HepG2 (cell line): ENCODE results near the gene TBC1D14. TPM values are rescaled to one million over a fixed set of nuclear protein-coding genes. Genes with fewer than 3 reads are reported as not detected.

Experiments used
- ATAC-seq: fragments of 200-7000 bp; cut with Tn5 transposase; 3 replicates; pipeline ENCODE4 v1.9.1; 2020; ENCODE audit warnings: mild to moderate bottlenecking, moderate library complexity
- BruUV-seq: library from RNA; stranded (reverse); fragments of 400-500 nt; replicated peaks from 2 replicates; lab custom pipeline; 2021; lab: Mats Ljungman, UMichigan
- CTCF ChIA-PET: fragments of 300-600 bp; formaldehyde crosslinking; extraction: SDS; loops from one replicate; lab custom pipeline; 2021; ENCODE audit warnings: low total read pairs, inconsistent platforms, low intra/inter-chr PET ratio; lab: Yijun Ruan, JAX
- POLR2A ChIA-PET: fragments of 350-600 bp; sonication (Branson Sonifier 250); formaldehyde crosslinking; loops from one replicate; lab custom pipeline; 2020; ENCODE audit warnings: antibody characterized with exemption, inconsistent platforms; lab: Yijun Ruan, JAX
- DNase-seq: peaks from one replicate; pipeline ENCODE4 v3.0.0-alpha.2; 2015; ENCODE audit warnings: low spot score
- FAIRE-seq: peaks from 3 replicates; lab custom pipeline; 2011; peaks lifted over from hg19 to GRCh38; lab: Jason Lieb, UNC
- H2AFZ ChIP-seq: one replicate; pipeline ENCODE4 v1.6.1; 2011; ENCODE audit warnings: low read length, inconsistent platforms
- H3K27ac ChIP-seq: fragments of 300-600 bp; 3 replicates; pipeline ENCODE4 v1.8.0; 2011; ENCODE audit warnings: mixed run types, mild to moderate bottlenecking, mixed read lengths, low read length, inconsistent platforms; ENCODE audit not compliant: insufficient read depth; ENCODE audit errors: extremely low read length
- H3K27me3 ChIP-seq, 2 experiments: fragments of 200-600 bp in 1 of 2; 2 replicates in 1 of 2; 3 replicates in 1 of 2; pipeline versions ENCODE4 v1.6.0 to v1.8.0; 2011; ENCODE audit warnings: low read length in 2 of 2, mild to moderate bottlenecking in 2 of 2, moderate library complexity in 2 of 2, inconsistent platforms in 1 of 2; ENCODE audit not compliant: insufficient read depth in 2 of 2, control insufficient read depth in 1 of 2
- H3K36me3 ChIP-seq, 2 experiments: fragments of 200-600 bp in 1 of 2; replicated peaks in 1 of 2; 2 replicates in 1 of 2; 3 replicates in 1 of 2; pipeline versions ENCODE4 v1.5.1 to v1.8.0; 2011; ENCODE audit warnings: low read length in 2 of 2, inconsistent platforms in 1 of 2; ENCODE audit not compliant: insufficient read depth in 2 of 2, control insufficient read depth in 1 of 2
- H3K4me1 ChIP-seq: 2 replicates; pipeline ENCODE4 v1.5.1; 2012; ENCODE audit warnings: low read length, inconsistent platforms; ENCODE audit not compliant: insufficient read depth
- H3K4me2 ChIP-seq: 2 replicates; pipeline ENCODE4 v1.6.0; 2011; ENCODE audit warnings: low read depth, low read length, inconsistent platforms
- H3K4me3 ChIP-seq, 3 experiments: fragments of 200-600 bp in 1 of 3; sonication (generic), shearing (Covaris generic) in 1 of 3; replicated peaks in 1 of 3; 2 replicates each; pipeline ENCODE4 v1.5.1; 2011 to 2016; ENCODE audit warnings: low read length in 3 of 3, inconsistent platforms in 2 of 3, low read depth in 2 of 3, mild to moderate bottlenecking in 2 of 3, control low read depth in 1 of 3, mixed read lengths in 1 of 3; ENCODE audit not compliant: insufficient read depth in 1 of 3
- H3K79me2 ChIP-seq: one replicate; pipeline ENCODE4 v1.6.1; 2011; ENCODE audit warnings: low read length, inconsistent platforms; ENCODE audit not compliant: insufficient read depth
- H3K9ac ChIP-seq: 2 replicates; pipeline ENCODE4 v1.6.0; 2011; ENCODE audit warnings: mild to moderate bottlenecking, low read depth, low read length, inconsistent platforms; ENCODE audit not compliant: insufficient read depth
- H3K9me3 ChIP-seq: 2 replicates; pipeline ENCODE4 v1.5.1; 2012; ENCODE audit warnings: mild to moderate bottlenecking, low read length
- H4K20me1 ChIP-seq: 2 replicates; pipeline ENCODE4 v1.6.0; 2011; ENCODE audit warnings: inconsistent platforms, mild to moderate bottlenecking, low read length, moderate library complexity; ENCODE audit not compliant: insufficient read depth
- ARNT ChIP-seq: fragments of 450-650 bp; IDR thresholded peaks from 2 replicates; pipeline ENCODE4 v1.6.1; 2017
- CHD4 ChIP-seq: fragments of 200-600 bp; sonication (generic); IDR thresholded peaks from 2 replicates; pipeline ENCODE4 v1.7.0; 2017; ENCODE audit warnings: mild to moderate bottlenecking, low read length, borderline replicate concordance
- GZF1 ChIP-seq: sonication (generic); formaldehyde crosslinking; IDR thresholded peaks from 2 replicates; pipeline ENCODE4 v1.5.1; 2020; ENCODE audit warnings: mild to moderate bottlenecking, missing genetic modification reagents
- KDM1A ChIP-seq: IDR thresholded peaks from 2 replicates; pipeline ENCODE4 v1.6.1; 2016; ENCODE audit warnings: missing compliant biosample characterization
- MEIS2 ChIP-seq: sonication (generic); formaldehyde crosslinking; IDR thresholded peaks from 2 replicates; pipeline ENCODE4 v1.9.0; 2021; ENCODE audit warnings: mild to moderate bottlenecking, missing genetic modification reagents
- ONECUT2 ChIP-seq: sonication (generic); formaldehyde crosslinking; IDR thresholded peaks from 2 replicates; pipeline ENCODE4 v1.4.0; 2020; ENCODE audit warnings: missing genetic modification reagents
- TCF7L2 ChIP-seq: IDR thresholded peaks from 2 replicates; pipeline ENCODE4 v1.6.1; 2011; ENCODE audit warnings: mild to moderate bottlenecking, low read depth, low read length, moderate library complexity
- YY1 ChIP-seq: IDR thresholded peaks from 2 replicates; pipeline ENCODE4 v1.6.1; 2011; ENCODE audit warnings: low read length, low read depth, moderate library complexity, mild to moderate bottlenecking; ENCODE audit not compliant: insufficient read depth, insufficient replicate concordance
- ZFP36 ChIP-seq: fragments of 150-350 bp; IDR thresholded peaks from 2 replicates; pipeline ENCODE4 v1.6.1; 2018; ENCODE audit warnings: borderline replicate concordance, low read length, low read depth; ENCODE audit not compliant: partially characterized antibody
- ZNF629 ChIP-seq: sonication (generic); formaldehyde crosslinking; conservative IDR thresholded peaks from 2 replicates; pipeline ENCODE4 v1.5.0; 2020; ENCODE audit warnings: missing genetic modification reagents
- WGBS: methylation state at CpG from one replicate; pipeline ENCODE4 v1.1.6; 2017; ENCODE audit warnings: low lambda C conversion rate; 5-methylcytosine and 5-hydroxymethylcytosine counted together
- in situ Hi-C: cut with HindIII; loops from 2 replicates; pipeline ENCODE4 v1.10.0; 2017; ENCODE audit warnings: low pct_unique_long_range_greater_than_20kb; ENCODE audit not compliant: extremely low pct_ligation_motif_present
- intact Hi-C: fragments of 100-400 bp; cut with micrococcal nuclease; formaldehyde crosslinking; loops from one replicate; pipeline ENCODE4 v1.10.0; 2022; ENCODE audit not compliant: unreplicated experiment
- polyA plus RNA-seq, 8 experiments: library from polyadenylated mRNA; depleted of rRNA in 3 of 8; stranded (reverse) in 7 of 8; unstranded in 1 of 8; fragments of >200 nt; fragmentation: Illumina TruSeq in 4 of 8; extraction: Trizol in 4 of 8; gene quantifications; 2 replicates each; pipeline versions ENCODE4 v1.2.1 to v1.2.3, GENCODE V29; 2011 to 2016; ENCODE audit warnings: low read depth in 4 of 8, missing spikeins in 1 of 8, mixed read lengths in 1 of 8; ENCODE audit not compliant: insufficient read depth in 1 of 8
- total RNA-seq, 5 experiments: library from RNA; depleted of rRNA; stranded (reverse); fragments of >200 nt; fragmentation: Illumina TruSeq; extraction: Trizol; gene quantifications; 2 replicates each; pipeline ENCODE4 v1.2.3, GENCODE V29; 2016; ENCODE audit warnings: low read depth in 1 of 5
- TF ChIP-seq, protein P1 (sequence below): sonication (generic); formaldehyde crosslinking; IDR thresholded peaks from 2 replicates; pipeline ENCODE4 v1.4.0; 2020; ENCODE audit warnings: missing genetic modification reagents, low read depth, mild to moderate bottlenecking, borderline replicate concordance
- TF ChIP-seq, protein P2 (sequence below): sonication (generic); formaldehyde crosslinking; conservative IDR thresholded peaks from 2 replicates; pipeline ENCODE4 v1.4.0; 2020; ENCODE audit warnings: mild to moderate bottlenecking, missing genetic modification reagents, moderate library complexity
- TF ChIP-seq, protein P3 (sequence below): sonication (generic); formaldehyde crosslinking; IDR thresholded peaks from 2 replicates; pipeline ENCODE4 v1.4.0; 2020; ENCODE audit warnings: mild to moderate bottlenecking, missing genetic modification reagents

The TBC1D14 gene
- total and polyA plus RNA-seq, 2 of the 13 experiments (the other 11 are each of a cell fraction or from before 2014, with no cell fraction given) = 29.5 to 46.5 TPM

DNA sequence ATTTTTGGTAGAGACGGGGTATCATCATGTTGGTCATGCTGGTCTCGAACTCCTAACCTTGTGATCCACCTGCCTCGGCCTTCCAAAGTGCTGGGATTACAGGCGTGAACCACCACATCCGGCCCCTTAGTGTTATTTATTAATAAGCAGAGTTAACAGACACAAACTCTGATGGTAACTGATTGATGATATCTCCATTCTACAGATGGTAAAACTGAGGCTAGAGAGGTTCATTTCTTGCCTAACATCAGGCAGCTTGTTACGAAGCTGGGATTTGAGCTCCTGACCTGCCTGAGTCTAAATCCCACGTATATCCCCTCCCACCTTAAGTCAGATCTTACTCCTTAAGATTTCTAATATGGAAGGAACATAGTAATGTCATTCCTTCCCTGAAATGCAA, 36.9 kb downstream of the TBC1D14 start:
- no peaks in the 10 kb centered on the region for H3K27me3 ChIP-seq
- 98% methylated on average over 7 of the region's 7 CpGs for WGBS
- ChIA-PET POLR2A (interaction anchor here (1.6 kb wide), 1 partner anchor 11 kb away, joined by 7 read pairs; no protein-coding TSS in a partner anchor), CTCF (no interaction called here)
- FAIRE-seq = no peak
- H3K9me3 ChIP-seq = 0 out of 2 replicates have a peak, but pooled peaks cover 3% of the 10 kb centered on the region
- intact Hi-C loops = loop anchor here (5.0 kb wide), 1 partner anchor 34 kb away; no protein-coding TSS in a partner anchor
- no peak overlapping the region for H3K4me3 ChIP-seq
- H3K9ac ChIP-seq = no peak overlapping the region
- no peak for ATAC-seq
- H3K4me1 ChIP-seq = peaks cover 39% of the 10 kb centered on the region
- no peaks in the 10 kb centered on the region for H4K20me1 ChIP-seq
- H2AFZ ChIP-seq = no peak overlapping the region
- DNase-seq = no peak
- peaks cover 79% of the 10 kb centered on the region for H3K79me2 ChIP-seq
- in situ Hi-C loops = no loop called here
- peaks cover 2 to 6% of the 10 kb centered on the region in 2 experiments; a peak in 3 of 5 replicates for H3K36me3 ChIP-seq
- peak overlapping the region; percentile 27 for H3K27ac ChIP-seq
- BruUV-seq = no TSS peak
- no peak overlapping the region for H3K4me2 ChIP-seq
- TF ChIP-seq ARNT (no peak), TCF7L2 (no peak), KDM1A (CRISPR knock-in tag) (no peak), ONECUT2 (CRISPR knock-in tag) (no peak), CHD4 (0 out of 2 replicates have a peak, but pooled peaks have one; percentile 22), ZFP36 (no peak), YY1 (no peak), GZF1 (CRISPR knock-in tag) (no peak), MEIS2 (CRISPR knock-in tag) (no peak), ZNF629 (CRISPR knock-in tag) (peak; percentile 95)
- TF ChIP-seq, protein P1, sequence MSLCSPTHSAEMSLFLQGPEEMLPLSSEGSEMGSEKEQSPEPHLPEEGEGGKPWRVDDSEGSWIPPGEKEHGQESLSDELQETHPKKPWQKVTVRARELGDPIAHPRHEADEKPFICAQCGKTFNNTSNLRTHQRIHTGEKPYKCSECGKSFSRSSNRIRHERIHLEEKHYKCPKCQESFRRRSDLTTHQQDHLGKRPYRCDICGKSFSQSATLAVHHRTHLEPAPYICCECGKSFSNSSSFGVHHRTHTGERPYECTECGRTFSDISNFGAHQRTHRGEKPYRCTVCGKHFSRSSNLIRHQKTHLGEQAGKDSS = no peak
- TF ChIP-seq, protein P2, sequence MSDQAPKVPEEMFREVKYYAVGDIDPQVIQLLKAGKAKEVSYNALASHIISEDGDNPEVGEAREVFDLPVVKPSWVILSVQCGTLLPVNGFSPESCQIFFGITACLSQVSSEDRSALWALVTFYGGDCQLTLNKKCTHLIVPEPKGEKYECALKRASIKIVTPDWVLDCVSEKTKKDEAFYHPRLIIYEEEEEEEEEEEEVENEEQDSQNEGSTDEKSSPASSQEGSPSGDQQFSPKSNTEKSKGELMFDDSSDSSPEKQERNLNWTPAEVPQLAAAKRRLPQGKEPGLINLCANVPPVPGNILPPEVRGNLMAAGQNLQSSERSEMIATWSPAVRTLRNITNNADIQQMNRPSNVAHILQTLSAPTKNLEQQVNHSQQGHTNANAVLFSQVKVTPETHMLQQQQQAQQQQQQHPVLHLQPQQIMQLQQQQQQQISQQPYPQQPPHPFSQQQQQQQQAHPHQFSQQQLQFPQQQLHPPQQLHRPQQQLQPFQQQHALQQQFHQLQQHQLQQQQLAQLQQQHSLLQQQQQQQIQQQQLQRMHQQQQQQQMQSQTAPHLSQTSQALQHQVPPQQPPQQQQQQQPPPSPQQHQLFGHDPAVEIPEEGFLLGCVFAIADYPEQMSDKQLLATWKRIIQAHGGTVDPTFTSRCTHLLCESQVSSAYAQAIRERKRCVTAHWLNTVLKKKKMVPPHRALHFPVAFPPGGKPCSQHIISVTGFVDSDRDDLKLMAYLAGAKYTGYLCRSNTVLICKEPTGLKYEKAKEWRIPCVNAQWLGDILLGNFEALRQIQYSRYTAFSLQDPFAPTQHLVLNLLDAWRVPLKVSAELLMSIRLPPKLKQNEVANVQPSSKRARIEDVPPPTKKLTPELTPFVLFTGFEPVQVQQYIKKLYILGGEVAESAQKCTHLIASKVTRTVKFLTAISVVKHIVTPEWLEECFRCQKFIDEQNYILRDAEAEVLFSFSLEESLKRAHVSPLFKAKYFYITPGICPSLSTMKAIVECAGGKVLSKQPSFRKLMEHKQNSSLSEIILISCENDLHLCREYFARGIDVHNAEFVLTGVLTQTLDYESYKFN (CRISPR knock-in tag) = no peak
- TF ChIP-seq, protein P3, sequence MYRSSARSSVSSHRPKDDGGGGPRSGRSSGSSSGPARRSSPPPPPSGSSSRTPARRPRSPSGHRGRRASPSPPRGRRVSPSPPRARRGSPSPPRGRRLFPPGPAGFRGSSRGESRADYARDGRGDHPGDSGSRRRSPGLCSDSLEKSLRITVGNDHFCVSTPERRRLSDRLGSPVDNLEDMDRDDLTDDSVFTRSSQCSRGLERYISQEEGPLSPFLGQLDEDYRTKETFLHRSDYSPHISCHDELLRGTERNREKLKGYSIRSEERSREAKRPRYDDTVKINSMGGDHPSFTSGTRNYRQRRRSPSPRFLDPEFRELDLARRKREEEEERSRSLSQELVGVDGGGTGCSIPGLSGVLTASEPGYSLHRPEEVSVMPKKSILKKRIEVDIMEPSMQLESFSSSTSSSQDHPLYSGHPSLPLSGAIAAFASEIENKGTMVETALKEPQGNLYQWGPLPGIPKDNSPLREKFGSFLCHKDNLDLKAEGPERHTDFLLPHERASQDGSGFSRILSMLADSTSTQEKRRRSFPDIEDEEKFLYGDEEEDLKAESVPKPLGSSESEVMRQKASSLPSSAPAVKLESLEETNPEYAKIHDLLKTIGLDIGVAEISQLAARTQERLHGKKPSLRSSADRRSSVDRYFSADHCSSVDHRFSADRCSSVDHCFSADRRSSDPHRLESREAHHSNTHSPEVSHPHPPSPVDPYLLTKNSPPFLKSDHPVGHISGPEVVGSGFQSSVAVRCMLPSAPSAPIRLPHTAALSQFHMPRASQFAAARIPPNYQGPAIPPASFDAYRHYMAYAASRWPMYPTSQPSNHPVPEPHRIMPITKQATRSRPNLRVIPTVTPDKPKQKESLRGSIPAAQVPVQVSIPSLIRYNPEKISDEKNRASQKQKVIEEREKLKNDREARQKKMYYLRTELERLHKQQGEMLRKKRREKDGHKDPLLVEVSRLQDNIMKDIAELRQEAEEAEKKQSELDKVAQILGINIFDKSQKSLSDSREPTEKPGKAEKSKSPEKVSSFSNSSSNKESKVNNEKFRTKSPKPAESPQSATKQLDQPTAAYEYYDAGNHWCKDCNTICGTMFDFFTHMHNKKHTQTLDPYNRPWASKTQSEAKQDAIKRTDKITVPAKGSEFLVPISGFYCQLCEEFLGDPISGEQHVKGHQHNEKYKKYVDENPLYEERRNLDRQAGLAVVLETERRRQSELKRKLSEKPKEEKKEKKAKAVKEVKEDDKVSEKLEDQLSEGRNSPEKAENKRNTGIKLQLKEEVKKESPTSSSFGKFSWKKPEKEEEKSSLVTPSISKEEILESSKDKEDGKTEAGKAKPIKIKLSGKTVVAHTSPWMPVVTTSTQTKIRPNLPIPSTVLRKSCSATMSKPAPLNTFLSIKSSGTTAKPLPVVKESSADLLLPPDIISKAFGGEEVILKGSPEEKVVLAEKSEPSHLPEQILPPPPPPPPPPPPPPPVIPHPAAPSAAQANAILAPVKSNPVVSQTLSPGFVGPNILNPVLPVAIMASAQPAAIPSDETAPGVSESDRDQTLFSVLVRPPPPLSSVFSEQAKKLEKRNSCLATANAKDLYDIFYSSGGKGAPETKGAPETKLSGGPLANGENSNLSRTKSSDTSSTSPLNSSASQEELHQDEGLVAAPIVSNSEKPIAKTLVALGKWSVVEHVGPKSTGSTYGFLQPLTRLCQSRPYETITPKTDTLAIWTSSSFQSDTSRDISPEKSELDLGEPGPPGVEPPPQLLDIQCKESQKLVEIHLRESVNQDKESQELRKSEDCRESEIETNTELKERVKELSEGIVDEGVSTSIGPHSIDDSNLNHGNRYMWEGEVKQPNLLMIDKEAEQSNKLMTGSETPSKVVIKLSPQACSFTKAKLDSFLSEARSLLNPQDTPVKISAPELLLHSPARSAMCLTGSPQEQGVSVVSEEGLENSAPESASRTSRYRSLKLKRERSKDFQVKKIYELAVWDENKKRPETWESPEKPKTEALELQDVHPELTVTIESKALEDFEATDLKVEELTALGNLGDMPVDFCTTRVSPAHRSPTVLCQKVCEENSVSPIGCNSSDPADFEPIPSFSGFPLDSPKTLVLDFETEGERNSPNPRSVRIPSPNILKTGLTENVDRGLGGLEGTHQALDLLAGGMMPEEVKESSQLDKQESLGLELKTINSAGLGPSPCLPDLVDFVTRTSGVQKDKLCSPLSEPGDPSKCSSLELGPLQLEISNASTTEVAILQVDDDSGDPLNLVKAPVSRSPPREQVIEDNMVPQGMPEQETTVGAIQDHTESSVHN (CRISPR knock-in tag) = no peak
